HG02623 (cell line): Measurements from ENCODE around the gene HOXA2.

Experiments
- ATAC-seq: cut with Tn5 transposase; IDR thresholded peaks from one replicate; pipeline ENCODE4 v1.9.1; 2021; ENCODE audit warnings: moderate library complexity; ENCODE audit not compliant: unreplicated experiment

HOXA2 gene

GRCh38 chr7:27100694-27101170 is 1.8 kb downstream of the HOXA2 start:
- no peak for ATAC-seq

DNA sequence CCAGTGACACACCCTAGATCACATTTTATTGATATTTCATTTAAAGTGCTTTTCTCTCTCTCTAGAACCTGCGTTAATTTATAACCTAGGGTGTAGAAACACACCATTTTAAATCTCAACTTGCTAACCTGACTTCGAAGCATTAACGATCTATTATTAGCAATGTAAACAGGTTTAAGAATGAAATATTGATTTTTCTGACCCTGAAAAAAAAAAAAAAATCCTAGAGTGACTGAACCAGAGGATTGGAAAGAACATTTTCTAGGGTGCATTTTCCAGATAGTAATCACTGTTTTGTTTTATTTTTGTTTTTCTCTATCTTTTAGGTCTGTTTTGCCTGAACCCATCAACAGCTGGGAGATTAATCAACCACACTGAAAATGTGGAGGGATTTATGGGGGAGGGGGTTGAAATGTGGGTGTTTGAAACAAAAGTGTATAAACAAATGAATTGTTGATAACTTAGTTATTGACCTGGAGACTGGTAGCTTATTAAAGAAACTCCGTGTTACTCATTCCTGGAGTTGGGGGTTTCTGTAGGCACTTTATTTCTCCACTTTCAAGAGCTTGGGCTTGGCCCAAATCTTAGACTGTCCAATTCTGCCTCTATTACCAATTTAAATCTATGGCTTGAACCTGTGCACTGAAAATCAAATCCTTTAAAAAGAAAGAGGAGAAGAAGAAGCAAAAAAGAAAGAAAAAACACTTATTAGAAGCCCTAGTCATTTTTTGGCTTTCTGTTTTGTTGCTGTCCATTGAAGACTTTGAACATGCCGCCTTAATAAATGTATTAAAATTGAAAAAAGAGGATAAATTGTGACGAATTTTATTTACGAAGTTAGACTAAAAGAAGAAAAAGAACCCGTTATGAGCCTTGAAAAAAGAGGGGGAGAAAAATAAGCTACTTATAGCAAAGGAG is 2.8 kb downstream of the HOXA2 start:
- ATAC-seq = no peak

- no peak for ATAC-seq
Measured at GRCh38 chr7:27098578-27099451, 3.7 kb downstream of the HOXA2 start.

DNA sequence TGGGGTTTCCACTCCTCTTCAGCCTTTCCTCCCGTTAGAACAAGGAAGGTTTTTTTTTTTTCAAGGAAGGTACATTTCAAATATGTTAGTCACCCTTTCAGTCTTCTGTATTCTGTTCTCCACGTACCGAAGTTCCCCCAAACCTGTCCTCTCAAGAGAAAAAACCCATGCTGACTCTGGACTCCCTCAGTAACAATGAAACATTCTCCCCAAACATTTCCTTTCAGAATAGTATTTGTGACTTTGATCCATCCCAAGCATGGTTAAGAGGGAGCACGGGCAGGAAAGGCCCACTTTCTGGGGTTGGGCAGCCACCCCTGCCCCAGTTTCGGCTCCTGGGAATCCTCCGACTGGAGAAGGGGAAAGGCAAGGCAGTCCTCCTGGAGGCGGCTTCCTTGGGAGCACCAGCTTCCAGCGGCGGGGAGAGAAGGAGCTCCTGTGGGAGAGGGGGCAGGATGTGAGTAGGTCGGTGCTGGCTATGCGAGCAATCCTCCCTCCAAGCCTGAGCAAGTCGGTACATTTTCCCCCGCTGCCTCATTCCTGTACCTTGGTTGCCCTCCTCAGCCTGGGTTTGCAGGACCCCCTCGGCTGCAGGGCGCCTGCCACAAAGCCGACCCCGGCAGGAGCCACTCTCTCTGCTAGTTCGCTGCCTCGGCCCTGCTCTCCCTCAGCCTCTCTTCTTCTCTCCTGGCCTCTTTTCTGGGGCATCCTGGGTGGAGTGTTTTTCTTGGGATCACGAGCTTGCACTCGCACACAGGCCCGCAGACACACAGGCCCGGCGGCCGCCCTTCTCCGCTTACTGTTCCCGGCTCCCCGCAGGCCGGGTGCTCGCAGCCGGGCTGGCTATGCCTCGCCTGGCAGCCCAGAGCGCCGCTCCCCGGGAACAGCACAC is 4.6 kb downstream of the HOXA2 start:
- ATAC-seq = no peak

GRCh38 chr7:27096768-27097514 is 5.5 kb downstream of the HOXA2 start:
- ATAC-seq = no peak

GRCh38 chr7:27095897-27096767 is 6.4 kb downstream of the HOXA2 start, which contains the start of gene HOXA1:
Gene HOXA1, minus strand, starts transcription at chr7:27096000. Its CDS starts 88 bp downstream, at chr7:27095912.
- peak; percentile 71 for ATAC-seq

- ATAC-seq = no peak
Measured at GRCh38 chr7:27095050-27095896, 7.2 kb downstream of the HOXA2 start.

GRCh38 chr7:27094304-27095049 is 8.0 kb downstream of the HOXA2 start:
- ATAC-seq = no peak

GRCh38 chr7:27093184-27093895 is 9.1 kb downstream of the HOXA2 start:
- no peak for ATAC-seq

DNA sequence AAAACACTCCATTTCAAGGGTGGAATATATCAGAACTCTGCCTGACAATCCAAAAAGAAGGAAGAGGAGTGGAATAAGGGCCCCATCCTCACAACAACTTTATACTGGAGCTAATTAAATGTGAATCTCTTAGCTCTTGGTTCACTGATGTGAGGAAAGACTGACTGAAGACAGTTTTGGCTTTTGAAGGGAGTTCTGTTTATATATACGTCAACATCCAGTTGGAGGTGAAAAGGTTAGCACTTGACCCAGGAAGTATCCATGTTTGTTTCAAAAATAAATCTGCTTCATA is 9.7 kb downstream of the HOXA2 start:
- ATAC-seq = no peak

- ATAC-seq = no peak
Measured at GRCh38 chr7:27091941-27092818, 10.3 kb downstream of the HOXA2 start.

DNA sequence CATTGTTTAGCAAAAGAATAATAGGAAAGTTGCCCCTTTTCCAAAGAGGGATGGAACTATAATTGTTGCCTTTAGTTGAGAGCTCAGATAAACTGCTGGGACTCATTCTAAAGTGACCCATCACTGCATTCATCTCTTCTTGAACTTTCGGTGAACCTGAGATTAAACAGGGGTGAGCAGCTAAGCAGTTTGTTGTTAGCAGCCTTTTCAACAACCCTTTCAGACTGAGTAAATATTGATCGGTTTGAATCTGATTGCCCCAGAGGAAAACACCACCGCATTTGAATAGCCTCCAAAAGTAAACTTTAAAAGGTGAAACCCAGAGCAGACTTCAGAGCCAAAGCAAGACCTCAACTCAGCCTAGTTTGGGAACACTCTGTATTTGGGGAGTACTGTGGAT is 11.4 kb downstream of the HOXA2 start:
- ATAC-seq = no peak

DNA sequence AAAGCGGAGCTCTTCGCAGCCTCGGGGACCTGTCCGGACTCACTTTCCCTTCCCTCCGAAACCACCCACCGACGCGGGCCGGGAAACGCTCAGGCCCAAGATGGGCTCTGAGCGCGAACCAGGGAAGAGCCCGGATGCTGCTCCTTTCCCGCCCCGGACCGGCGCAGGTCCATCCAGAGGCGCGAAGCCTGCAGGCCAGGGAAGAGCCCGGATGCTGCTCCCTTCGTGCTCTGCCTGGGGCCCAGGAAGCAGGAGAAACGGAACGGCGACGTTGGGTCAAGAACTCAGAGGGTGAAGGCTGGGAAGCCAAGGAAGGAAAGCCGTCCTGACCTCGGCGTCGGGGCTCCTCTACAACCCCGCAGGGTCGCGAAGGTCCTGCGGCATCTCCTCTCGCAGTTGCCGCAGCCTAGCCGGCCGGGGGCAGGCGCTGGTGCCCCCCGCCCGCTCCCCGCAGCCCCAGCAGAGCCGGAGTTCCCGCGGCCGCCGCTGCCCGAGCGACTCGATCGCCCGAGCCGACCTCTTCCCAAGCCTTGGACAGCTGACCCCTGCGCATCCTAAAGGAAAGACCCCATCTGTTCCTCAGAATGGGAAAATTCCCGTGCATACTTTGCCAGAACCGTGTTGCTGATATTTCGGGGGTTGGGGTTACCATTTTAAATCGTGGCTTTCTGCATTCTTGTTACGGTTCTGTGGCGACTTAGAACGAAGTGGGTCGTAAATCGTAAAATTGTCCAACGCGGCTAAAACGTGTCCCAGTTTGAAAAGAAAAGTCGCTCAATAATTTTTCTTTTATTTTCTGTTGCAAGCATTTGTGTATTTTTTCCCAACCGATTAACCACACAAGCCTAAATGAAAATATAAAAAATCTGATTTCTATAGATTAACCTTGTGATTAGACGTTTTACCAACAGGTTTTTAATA is 14.2 kb downstream of the HOXA2 start:
- ATAC-seq = no peak

DNA sequence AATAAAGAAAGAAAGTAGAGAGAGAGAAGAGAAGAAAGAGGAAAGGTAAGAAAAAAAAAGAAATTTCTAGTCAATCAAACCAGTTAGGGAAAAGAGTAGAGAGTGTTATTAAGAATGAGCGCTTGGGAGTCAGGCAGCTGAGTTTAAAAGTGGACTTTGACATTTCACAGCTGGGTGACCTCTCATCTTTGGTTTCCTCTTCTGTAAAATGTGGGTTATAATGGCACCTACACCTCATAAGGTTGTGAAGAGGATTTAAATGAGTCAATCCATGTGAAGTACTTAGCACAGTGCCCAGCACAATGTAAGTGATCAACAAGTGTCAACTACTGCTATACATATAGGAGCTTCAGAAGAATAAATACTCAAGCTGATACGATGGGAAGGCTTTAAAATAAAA is 18.8 kb downstream of the HOXA2 start:
- ATAC-seq = no peak

DNA sequence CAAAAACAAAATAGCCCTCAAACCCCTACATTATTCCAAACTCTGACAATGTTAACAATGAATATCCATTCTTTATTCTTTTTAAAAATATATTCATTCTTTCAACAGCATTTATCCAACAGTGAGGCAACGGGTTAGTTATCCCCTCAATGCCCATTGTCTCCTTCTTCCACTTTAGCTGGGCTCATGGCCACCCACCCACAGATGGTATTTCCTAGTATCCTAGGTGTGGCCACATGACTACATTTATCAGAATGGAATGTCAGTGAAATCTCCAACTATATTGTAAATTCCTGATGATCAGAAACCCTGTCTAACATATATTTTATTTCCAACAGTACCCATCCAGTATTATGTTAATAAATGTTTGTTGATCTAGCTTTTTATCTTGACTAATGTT is 20.3 kb downstream of the HOXA2 start:
- ATAC-seq = no peak
